Measurements from ENCODE around the gene CCDC88A.
"Not testable (repeated sequence)": the region's sequence is repeated elsewhere in the genome, so short reads cannot be mapped to it uniquely, and the experiment has no call there.

The CCDC88A gene

DNA sequence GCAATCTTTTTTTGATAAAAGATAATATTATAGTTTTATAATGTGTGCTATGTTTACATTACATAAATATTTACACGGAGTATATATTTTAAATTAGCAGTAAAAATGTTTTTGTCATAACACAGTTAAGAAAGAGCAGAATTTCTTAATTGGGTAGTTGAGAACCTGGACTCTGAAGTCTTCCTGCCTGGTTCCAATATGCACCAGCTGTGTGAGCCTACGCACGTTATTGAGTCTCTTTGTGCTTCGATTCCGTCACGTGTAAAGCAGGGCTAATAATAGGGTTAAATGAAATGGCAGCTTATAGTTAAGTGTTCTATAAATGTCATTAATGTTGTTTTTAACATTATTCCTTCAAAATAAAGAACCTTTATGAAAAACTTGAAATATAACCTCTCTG lies 1.2 kb upstream of the CCDC88A start:
- DNase-seq, result no peak

DNA sequence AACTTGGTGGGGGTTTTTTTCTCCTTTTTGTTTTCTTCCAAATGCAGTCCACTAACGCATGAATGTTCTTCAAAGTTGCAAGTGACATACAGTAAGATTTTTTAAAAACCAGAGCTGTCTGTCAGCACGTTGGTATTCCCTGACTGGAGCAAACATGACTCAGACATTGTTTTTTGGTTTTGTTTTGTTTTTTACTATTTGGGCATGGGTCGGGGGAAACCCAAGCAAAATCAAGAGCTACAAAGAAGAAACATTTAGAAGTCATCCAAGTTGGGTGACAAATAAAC lies 726 bp upstream of the CCDC88A start:
- no peak for DNase-seq

- peak; percentile 55 for DNase-seq
These were observed 400 bp downstream of the CCDC88A start for GRCh38 chr2:55419233-55419678.

- DNase-seq, result peak; percentile 49
These were observed 984 bp downstream of the CCDC88A start for GRCh38 chr2:55418512-55419232.

DNA sequence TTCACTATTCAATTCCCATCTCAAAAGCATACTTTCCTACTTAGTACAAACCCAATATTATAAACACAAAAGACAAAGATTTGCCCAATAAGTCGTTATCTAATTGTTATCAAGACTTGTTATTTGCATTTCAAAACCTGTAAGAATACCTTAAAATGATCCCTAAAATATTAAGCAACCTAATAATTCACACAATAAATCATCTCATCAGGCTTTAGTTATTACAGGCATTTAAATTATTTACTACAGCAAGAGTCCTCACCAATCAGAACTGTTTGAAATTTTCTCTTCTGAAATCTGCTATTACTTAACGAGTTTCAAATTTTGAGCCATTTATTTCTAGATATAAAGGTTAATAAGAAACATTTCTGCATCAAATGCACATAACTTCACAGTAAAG lies 1.6 kb downstream of the CCDC88A start:
- no peak for DNase-seq

DNA sequence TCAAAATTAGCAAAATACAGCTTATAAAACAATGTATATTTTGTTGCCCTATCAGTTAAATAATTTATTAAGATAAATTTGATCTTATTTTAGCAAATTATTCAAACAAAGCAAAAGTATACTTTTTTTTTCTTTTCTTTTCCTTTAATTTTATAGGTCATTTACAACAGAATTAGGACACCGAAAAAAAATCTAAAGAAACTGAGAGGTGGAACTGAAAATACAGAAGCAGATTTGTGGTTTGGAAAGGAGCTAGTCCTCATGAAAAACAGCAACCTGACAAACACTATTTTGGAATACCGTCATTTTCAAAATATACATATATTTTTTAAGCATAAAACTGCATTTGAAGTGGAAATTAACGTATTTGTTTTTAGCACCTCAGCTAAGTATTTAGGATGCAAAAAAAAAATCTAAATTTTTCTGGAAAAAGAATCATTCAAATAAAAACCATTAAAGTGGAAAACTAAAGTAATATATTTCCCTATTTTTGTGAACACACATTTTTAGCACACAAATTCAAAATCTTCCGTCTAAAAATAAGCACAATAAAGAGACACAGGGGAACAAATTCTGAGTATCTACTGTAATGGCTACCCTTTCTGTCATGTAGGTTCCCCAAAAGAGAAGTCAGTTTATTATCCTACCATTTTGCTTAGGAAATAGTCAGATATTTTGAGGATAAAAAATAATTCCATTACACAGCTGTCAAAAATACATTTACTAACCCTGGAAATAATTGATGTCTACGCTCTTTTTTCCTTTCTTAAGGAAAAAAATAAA lies 2.7 kb downstream of the CCDC88A start:
- DNase-seq, result peak; percentile 44

DNA sequence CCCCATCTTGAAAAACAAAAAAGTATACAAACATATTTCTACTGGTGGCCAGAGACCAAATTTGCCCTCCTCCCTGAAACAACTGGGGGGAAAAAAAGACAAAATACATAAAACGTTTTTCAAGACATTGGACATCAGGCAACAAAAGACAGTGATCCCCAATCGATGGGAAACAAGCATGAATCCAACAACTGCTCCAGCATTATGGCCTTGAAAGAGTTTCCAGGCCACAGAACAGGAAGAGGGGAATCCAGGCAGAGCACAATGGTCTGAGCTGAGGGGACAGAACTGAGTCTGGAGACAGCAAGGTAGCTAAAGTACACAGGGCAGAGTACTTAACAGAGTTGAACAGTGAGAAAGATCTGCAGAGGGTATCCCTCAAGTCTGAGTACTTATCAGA lies 4.4 kb downstream of the CCDC88A start:
- DNase-seq, result no peak

DNA sequence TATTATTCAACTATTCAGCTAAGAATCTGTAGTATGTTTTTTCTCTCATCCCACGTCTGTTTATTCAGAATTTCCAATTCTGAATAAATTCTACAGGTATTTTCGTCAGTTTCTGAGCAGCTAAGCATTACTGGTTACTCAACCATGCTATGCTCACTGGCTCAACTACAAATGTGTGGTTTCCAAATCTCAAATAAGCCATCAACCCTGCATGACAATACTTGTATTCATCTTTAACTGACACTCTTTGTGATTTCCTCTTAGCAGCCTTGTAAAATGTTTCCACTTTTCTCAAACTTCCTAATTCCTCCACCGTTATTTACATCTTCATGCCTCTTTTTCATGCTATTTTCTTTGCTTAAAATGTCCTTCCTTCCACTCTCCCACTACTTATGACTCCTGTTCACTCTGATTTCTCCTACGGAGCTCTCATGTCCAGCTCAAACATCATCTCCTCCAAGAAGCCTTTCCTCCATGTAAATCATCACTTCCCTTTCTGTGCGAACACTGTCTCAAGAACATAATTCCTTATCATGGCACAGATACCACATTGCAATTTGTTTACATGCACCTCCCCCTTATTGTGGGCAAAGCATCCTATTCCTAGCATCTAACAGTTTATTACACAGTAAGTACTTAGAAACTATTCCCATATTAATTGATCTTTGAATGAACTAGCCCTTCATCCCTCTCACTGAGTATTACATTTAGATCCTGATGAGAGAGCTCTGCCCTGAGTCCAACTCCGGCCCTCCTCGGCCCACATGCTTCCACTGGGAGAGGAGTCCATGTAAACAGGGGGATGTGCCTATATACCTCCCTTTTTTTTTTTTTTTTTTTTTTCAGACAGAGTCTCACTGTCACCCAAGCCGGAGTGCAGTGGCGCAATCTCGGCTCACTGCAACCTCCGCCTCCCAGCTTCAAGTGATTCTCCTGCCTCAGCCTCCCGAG lies 10.5 kb downstream of the CCDC88A start:
- DNase-seq, result peak; percentile 76

DNA sequence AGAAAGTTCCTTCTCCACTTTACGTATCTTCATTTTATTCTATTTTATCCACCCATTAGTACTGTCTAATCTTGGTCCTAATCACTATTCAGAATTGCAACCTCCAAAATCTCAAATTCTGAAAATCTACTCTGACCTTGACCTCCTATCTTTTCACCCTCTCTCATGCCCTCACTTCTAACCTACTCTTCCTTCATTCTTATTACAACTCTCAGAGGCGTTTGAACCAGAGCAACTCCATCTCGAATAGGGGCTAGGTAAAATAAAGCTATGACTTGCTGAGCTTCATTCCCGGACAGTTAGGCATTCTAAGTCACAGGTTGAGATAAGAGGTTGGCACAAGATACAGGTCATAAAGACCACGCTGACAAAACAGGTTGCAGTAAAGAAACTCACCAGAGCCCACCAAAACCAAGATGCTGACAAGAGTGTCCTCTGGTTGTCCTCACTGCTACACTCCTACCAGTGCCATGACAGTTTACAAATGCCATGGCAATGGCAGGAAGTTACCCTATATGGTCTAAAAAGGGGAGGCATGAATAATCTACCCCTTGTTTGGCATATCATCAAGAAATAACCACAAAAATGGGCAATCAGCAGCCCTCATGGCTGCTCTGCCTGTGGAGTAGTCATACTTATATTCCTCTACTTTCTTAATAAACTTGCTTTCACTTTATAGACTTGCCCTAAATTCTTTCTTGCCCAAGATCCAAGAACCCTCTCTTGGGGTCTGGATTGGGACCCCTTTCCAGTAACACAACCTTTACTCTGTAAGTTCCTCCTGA lies 11.4 kb downstream of the CCDC88A start:
- DNase-seq, result peak; percentile 81

- no peak for DNase-seq
These were observed 14.5 kb downstream of the CCDC88A start for GRCh38 chr2:55405116-55405515.

DNA sequence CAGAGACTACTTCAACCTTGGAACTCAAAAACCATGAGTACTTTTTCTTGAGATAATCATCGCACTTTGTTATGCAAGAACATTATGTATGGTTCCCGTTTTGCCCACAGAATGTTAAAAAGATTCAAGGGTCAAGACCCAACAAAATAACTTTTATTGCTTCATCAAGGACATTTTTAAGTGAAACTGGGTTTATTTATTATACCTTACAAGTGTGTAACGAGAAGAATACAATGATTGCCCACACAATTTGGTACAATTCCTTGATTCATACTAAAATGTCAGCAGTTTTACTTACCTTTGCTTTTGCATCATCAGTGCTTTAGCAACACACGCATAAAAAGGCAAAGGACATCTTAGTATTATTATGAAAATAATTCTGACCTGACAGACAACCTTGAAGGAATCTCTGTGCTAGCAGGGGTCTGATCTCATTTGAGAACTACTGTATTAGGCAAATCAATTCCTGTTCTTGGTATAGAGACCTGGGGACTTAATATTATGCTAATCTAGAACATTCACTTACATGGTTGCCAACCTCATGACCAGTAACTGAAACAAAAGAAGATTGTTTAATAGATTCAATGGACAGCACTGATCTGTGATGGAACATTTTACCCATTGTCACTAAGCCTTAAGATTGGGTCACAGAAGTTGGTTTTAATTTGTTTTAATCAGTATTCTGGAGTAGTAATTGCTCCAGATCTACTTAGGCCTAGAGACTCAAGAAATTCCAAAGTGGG lies 16.2 kb downstream of the CCDC88A start:
- peak; percentile 50 for DNase-seq

DNA sequence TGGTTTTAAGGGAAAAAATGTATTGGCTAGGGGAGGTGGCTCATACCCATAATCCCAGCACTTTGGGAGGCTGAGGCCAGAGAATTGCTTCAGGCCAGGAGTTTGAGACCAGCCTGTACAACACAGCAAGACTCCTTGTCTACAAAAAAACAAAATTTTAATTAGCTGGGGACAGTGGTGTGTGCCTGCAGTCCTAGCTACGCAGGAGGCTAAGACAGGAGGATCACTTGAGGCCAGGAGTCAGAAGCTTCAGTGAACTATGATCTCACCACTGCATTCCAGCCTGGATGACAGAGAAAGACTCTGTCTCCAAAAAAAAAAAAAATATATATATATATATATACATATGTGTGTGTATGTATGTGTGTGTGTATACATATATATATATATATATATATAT lies 18.5 kb downstream of the CCDC88A start:
- DNase-seq, result no peak

DNA sequence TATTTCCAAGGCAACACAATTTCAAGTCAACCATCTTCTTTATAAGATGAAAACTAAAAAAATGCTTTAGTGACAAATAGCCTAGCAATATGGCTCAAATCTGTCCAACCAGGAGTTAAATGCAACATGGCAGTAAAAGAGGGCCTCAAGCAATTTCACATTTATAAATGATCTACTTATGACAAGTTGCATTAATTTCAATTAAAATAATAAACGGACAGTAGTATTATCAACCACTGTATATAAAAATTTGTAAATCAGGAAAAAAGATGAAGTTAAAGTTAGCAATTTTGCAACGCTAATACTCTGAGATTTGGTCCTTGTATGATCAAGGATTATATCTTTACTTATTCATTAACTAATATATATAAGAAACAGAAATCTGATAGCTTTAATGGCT lies 19.3 kb downstream of the CCDC88A start:
- DNase-seq, result no peak

GRCh38 chr2:55399815-55400214 lies 19.8 kb downstream of the CCDC88A start:
- DNase-seq, result no peak

DNA sequence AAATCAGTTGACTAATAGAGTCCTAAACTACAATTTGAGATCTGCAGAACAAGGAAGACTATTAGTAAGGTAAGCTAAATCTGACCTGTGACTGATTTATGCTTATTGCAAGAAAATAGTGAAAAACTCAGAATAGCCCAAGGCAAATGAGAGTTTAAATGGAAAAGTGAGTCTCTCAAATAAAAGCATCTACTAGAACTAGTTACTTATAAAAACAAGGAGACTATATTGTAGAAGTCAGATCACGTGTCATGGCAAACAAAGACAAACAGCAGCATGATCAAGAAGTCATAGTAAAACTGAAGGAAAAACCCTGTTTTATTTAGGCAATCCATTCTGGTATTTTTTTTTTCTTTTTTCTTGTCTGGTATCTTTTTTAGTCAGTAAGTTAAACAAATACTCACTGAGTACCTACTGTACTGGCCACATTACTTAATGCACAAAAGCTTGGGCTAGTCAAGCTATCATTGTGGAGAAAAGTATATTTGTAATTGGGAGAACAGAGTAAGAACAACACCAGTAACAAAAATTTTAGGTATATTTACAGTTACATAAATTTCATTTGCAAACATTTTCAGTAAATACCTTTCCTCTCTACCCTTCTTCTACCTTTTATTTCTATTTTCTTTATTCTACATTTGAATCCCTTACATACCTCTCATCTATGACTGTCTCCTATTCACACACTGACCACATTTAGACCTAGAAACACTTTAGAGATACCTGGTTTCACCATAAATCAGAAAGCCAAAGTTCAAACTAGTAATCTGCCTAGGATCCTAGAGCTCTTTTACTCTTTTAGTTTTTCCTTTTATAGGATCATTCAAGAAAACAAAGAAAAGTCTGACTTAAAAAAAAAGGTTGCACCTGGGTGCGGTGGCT lies 23.7 kb downstream of the CCDC88A start:
- DNase-seq, result no peak

GRCh38 chr2:55391615-55392242 lies 27.9 kb downstream of the CCDC88A start:
- DNase-seq, result peak; percentile 77

GRCh38 chr2:55391155-55391554 lies 28.5 kb downstream of the CCDC88A start:
- DNase-seq, result peak; percentile 62

- DNase-seq, result not testable (repeated sequence)
These were observed 34.1 kb downstream of the CCDC88A start for GRCh38 chr2:55385516-55385915.

- no peak for DNase-seq
These were observed 34.9 kb downstream of the CCDC88A start for GRCh38 chr2:55384786-55385185.

GRCh38 chr2:55371376-55371775 lies 48.3 kb downstream of the CCDC88A start:
- DNase-seq, result no peak
